Jurkat, Clone E6-1 (cell line): Measurements from ENCODE around the gene NOS1AP.

ENCODE experiments used
- DNase-seq: peaks from one replicate; pipeline ENCODE4 v3.0.0-alpha.2; 2011; ENCODE audit warnings: low read depth, low spot score
- H3K4me3 ChIP-seq: 2 replicates; pipeline ENCODE4 v1.5.1; 2011; ENCODE audit warnings: mild to moderate bottlenecking, low read length, control low read depth, moderate library complexity

The NOS1AP gene

GRCh38 chr1:162228586-162228985 lies 159.1 kb downstream of the NOS1AP start:
- H3K4me3 ChIP-seq = no peak overlapping the region
- DNase-seq = no peak

- H3K4me3 ChIP-seq = no peak overlapping the region
- DNase-seq = no peak
Observed at GRCh38 chr1:162229549-162229948, 160.1 kb downstream of the NOS1AP start.

DNA sequence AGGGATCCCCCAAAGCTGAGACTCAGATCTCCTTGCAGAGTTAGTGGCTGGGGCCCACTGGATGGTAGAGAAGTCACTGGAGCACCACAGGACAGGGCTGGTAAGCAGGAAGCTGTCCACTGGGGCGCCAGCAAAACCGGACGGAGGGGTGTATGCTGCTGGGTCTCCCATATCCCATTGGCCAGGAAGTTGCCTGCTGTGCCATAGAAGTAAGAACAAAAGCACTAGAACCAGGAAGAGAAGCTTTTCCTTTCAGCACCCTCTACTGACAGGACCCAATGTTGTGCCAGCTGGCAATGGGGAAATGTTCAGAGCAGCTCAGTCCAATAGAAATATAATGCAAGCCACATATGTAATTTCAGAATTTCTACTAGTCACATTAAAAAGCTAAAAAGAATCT lies 160.6 kb downstream of the NOS1AP start:
- no peak for DNase-seq
- H3K4me3 ChIP-seq = no peak overlapping the region

DNA sequence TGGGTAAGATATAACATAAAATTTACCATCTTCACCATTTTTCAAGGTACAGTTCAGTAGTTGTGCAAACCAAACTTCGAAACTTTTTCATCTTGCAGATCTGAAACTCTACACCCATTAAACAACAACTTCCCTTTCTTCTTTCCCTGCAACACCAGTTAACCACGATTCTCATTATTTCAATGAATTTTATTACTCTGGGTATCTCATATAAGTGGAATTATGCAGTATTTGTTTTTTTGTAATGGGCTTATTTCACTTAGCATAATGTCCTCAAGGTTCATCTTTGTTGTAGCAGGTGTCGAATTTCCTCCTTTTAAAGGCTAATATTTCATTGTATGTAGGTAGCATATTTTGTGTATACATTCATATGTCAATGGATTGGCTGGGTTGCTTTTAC lies 161.0 kb downstream of the NOS1AP start:
- H3K4me3 ChIP-seq = no peak overlapping the region
- no peak for DNase-seq

DNA sequence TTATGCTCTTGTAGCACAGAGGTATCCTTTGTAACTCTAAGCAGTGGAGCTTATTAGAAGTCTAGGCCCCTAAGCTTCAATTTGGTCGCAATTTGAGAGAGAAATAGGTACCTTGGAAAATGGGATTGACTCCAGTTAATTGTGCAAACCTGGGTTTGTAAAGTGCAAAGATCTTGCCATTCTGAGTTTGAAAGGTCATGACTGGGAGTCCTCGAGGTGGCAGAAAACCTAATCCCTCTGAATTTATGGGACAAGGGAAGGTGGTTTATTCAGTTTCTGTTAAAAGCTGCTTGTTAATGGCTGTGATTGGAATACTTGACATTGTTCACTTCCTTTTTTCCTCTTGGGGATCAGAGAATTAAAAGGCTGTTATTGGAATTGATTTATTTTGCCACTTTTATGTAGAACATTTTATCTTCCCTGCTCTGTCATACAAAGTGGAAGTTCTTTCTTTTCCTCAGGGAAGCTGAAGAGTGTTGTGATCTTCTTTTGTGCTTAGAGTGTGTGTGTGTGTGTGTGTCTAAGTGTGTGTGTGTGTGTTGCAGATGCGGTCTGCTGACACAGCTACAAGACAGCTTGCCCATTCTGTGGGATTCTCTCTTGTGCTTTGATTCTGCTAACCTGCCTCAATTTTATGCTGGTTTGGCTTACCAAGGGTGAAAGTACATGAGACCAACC lies 162.7 kb downstream of the NOS1AP start:
- no peak for DNase-seq
- no peak overlapping the region for H3K4me3 ChIP-seq

DNA sequence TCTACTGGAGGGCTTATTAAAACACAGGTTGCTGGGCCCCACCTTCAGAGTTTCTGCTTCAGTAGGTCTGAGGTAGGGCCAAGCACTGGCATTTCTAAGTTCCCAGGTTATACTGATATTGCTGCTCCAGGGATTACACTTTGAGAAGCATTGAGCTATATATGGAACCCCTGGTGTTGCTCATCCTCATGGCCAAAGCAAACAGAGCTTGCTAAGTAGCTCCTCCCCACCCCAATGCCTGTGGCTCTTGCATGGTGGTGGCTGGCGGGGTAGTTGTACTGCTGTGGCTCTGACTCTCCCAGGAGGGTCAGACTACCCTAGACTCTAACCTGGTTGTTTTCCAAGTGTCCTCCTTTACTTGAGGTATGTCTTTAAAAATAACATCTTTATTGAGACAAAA lies 163.6 kb downstream of the NOS1AP start:
- no peak for DNase-seq
- H3K4me3 ChIP-seq = no peak overlapping the region

DNA sequence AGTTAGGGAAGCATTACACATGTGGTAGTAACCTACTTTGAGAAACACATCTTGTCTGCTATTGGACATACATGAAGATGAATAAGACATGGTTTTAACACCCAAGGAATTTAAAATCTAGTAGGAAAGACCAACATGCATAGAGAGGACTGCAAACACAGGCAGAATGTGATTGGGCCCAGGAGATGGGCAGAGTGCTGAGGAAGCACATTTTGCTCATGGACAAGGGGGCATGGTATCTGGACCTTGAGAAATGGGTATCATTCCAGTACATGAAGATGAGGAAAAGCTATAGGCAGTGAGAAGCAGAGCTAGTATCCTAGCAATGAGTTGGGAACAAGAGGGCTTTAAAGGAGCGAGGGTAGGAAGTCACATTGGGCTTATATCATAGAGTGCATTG lies 164.4 kb downstream of the NOS1AP start:
- DNase-seq = no peak
- H3K4me3 ChIP-seq = no peak overlapping the region

DNA sequence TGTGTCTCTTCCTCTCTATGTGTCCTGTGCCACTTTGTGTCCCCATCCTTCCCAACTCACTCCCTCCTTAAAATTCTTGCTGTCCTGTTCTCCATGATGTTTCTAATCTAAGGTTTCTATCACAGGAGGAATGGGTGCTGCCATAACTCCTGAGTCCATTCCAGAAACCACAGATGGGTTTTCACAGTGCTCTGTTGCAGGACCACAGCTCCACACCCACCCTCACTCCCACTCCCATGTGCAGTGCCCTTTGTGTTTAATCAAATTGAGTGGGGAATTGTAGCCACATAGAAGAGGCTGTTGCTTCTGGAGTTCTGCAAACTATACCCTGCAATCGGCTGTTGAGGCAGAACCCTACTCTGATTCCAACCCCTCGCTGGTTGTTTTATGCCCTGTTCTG lies 165.1 kb downstream of the NOS1AP start:
- no peak overlapping the region for H3K4me3 ChIP-seq
- DNase-seq = no peak

DNA sequence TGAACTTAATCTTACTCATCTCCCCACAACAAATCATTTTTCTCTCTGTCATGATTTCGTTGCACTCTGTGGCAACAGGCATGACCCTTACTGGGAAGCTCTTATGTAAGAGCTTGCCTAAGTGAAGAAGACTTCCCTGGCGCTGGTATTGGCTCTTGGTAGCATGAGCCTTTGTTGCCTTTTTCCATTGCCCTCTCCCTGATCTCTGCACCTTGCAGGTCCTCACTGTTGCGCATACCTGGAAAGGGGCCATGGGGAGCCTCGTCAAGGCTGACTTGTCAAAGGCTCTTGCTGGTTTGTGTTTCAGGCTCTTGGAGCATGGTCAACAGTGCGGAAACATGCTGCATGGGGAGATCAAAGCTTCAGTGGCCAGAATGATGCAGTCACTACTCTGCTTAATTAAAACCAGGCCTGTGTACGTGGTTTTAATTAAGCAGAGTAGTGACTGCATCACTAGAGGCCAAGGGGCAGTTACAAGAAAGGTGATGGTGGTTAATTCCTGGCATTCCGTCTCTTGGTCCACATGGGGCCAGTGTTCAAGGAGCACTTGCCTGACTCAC lies 165.8 kb downstream of the NOS1AP start:
- no peak overlapping the region for H3K4me3 ChIP-seq
- DNase-seq = no peak

GRCh38 chr1:162236201-162236600 lies 166.7 kb downstream of the NOS1AP start:
- H3K4me3 ChIP-seq = no peak overlapping the region
- no peak for DNase-seq

- DNase-seq = no peak
- no peak overlapping the region for H3K4me3 ChIP-seq
Observed at GRCh38 chr1:162236618-162237017, 167.1 kb downstream of the NOS1AP start.

- DNase-seq = no peak
- H3K4me3 ChIP-seq = no peak overlapping the region
Observed at GRCh38 chr1:162240577-162240976, 171.1 kb downstream of the NOS1AP start.

DNA sequence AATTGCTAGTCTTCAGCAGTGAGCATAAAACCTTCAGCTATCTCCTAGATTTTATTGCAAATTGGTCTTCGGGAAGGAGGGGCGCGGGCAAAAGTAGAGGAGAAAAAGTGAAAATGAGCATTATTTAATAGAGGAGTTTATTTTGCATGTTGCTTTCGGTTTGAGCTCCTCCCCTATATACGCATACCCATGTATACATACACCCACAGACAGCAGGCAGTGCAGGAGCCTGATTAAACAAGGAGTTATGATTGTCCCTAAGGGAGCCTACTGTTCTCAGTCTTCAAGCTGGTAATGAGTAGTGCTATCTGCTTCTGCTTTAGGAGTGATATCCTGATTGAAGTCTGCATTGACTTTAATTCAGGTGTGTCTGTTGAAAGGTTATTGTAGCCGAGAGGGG lies 173.3 kb downstream of the NOS1AP start:
- no peak overlapping the region for H3K4me3 ChIP-seq
- no peak for DNase-seq

DNA sequence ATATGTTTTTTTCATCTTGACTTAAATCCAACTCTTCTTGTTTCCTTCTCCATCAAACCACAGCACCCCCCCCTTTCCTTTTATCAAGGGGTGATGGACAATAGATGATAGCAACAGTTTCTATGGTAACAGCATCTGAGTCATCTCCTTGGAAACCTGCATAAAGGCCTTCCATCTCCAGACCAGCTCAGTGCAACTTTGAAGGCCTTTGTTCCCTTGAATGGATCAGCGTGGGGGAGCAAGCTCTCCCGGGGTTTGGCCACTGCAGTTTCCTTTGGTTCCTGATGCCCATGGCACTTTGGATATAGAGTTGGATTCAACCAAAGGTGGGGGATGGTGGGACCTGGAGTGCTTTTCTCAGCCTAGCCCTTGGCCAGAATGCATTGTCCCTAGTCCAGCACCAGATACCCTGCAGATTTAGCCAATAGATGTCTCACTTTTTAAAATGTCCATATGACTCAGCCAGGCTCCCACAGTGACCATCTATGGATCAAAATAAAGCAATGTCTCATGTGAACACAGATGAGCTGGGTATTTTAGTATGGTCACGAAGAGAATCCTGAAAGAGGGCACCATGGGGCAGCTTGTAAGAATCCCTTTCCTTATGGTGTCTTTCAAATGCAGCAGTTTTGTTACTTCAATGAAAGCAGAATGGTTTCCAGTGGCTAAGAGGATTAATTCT lies 179.5 kb downstream of the NOS1AP start:
- no peak overlapping the region for H3K4me3 ChIP-seq
- no peak for DNase-seq

DNA sequence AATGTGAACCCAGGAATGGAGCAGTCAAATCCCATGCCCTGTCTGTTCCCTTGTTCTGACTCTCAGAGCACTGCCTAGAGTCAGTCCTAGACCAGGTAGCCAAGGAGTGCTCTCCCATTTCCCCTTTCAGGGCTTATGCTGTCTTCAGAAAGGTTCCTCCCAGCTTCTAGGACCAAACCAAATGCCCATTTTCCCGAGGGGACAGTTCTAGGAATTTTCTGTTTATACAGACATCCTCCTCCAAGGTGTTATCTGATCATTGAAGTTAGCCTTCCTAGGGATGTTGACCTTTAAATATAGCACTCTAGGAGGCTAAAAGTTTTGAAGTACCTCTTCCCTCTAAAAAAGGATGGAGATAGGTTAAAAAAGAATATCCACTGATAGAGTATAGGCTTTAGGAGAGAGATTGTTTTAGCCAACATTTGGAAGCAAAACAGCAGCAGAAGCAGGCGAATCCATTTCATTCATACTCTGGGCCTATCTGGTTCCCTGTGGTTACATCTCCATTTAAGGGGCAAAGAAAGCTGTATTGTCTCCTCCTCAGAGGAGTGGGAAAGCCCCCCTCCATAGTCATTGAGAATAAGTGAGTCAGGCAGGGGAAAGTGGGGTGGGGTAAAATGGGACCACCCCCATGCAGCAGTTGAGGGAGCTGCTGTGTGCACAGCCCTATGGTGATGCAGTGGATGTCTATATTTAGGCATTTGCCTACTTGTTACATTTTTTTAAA lies 180.7 kb downstream of the NOS1AP start:
- DNase-seq = no peak
- H3K4me3 ChIP-seq = no peak overlapping the region

DNA sequence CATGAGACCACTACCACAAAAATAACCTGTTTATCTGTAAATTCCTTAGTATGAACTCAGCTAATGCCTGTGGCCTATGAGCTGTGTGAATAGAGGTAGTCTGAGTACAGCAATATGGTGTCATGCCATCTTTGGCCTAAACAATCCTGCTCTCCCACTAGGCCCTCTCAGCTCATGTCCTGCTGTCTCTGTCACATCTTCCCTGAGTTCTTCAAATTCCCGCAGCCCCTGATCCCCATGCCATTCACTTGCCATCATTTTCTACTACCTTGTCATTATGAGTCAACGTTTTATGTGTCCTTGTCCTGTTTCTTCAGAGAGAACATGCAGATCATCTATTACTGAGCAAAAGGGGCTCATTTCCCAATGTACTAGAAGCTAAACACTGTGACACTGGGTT lies 181.6 kb downstream of the NOS1AP start:
- no peak overlapping the region for H3K4me3 ChIP-seq
- DNase-seq = no peak

GRCh38 chr1:162252214-162252613 lies 182.7 kb downstream of the NOS1AP start:
- no peak for DNase-seq
- no peak overlapping the region for H3K4me3 ChIP-seq

GRCh38 chr1:162253790-162254189 lies 184.3 kb downstream of the NOS1AP start:
- DNase-seq = no peak
- H3K4me3 ChIP-seq = no peak overlapping the region

GRCh38 chr1:162256287-162256686 lies 186.8 kb downstream of the NOS1AP start:
- H3K4me3 ChIP-seq = no peak overlapping the region
- no peak for DNase-seq

DNA sequence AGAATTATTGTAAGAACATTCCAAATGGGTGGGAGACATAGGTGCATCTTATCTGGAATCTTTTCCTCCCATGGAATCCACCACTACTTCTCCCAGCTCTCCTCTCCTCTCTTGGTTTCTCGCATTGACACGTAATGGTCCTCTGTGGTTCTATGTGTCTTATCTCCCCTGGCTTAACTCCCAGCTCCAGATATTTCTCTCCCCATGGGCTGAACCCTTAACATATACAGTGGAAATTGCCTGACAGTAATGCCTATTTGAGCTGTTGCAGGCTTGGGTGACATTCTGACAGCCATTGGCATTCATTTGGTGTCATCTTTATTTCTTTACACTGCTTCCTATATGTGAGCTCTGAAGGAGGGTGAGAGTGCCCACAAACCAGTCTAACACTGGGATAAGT lies 188.9 kb downstream of the NOS1AP start:
- DNase-seq = no peak
- no peak overlapping the region for H3K4me3 ChIP-seq
